ENCODE results near the gene NOP9.

The NOP9 gene

DNA sequence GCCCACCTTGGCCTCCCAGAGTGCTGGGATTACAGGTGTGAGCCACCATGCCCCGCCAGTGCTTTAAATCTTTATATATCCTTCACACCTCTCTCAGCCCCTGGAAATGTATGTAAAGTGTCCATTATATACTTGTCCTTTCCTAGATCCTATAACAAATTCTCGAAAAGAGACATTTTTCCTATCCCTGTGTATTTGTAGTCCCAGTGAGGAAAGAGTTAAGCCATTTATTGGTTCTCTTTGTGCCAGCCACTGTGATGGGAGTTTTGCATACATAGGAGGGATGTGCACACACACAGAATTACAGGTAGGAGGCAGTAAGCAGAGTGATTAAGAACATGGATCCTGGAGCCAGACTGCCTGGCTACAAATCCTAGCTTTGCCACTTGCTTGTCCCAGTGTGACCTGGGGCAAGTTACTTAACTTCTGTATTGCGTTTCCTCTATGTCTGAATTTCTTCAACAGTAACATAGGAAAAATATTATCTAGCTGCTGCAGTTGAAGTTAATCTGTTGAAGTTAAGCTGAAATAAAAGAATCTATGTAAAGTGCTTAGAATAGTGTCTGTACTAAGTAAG is 26.1 kb upstream of the NOP9 start:
- H3K9ac ChIP-seq (ENCODE audit: low read length): no peak overlapping the region
- H3K36me3 ChIP-seq (ENCODE audit: control insufficient read depth, insufficient read depth, low read length): peaks cover 7% of the 10 kb centered on the region; the same call in 1 of the 2 replicates
- H3K9me3 ChIP-seq (ENCODE audit: control insufficient read depth, insufficient read depth, low read depth, low read length): no peaks in the 10 kb centered on the region
- no peak overlapping the region for H3K27ac ChIP-seq (ENCODE audit: low read depth, low read length)
- no peaks in the 10 kb centered on the region for H3K27me3 ChIP-seq (ENCODE audit: control insufficient read depth, insufficient read depth, low read length)
- no peak overlapping the region for H3K4me3 ChIP-seq (ENCODE audit: low read depth, low read length)
- peaks cover 11% of the 10 kb centered on the region; the same call in 1 of the 2 replicates for H3K4me1 ChIP-seq (ENCODE audit: control insufficient read depth, insufficient read depth, low read length)

DNA sequence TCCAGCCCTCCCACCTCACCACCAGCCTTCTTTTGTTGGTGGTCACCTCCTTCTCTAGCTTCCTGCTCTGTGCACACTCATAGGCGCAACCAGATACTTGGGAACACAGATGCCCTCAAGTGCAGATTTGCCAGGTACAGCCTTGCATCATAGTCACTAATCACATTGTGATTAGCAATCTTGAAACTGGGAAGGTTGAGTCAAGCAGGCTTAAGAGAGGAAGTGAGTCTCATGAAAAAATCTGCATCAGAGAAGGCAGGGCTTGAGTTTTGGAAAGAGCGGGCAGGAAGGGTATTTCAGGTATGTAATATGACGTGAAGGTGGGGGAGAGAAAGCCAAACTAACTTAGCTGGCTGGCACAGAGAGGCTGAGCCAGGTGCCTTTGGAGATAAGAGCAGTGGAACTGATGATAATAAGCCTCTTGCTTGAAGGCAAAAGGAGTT is 25.5 kb upstream of the NOP9 start:
- H3K36me3 ChIP-seq (ENCODE audit: control insufficient read depth, insufficient read depth, low read length): peaks cover 4% of the 10 kb centered on the region; the same call in 1 of the 2 replicates
- no peak overlapping the region for H3K27ac ChIP-seq (ENCODE audit: low read depth, low read length)
- H3K27me3 ChIP-seq (ENCODE audit: control insufficient read depth, insufficient read depth, low read length): no peaks in the 10 kb centered on the region
- peaks cover 11% of the 10 kb centered on the region; the same call in 1 of the 2 replicates for H3K4me1 ChIP-seq (ENCODE audit: control insufficient read depth, insufficient read depth, low read length)
- no peaks in the 10 kb centered on the region for H3K9me3 ChIP-seq (ENCODE audit: control insufficient read depth, insufficient read depth, low read depth, low read length)
- H3K9ac ChIP-seq (ENCODE audit: low read length): no peak overlapping the region
- no peak overlapping the region for H3K4me3 ChIP-seq (ENCODE audit: low read depth, low read length)

DNA sequence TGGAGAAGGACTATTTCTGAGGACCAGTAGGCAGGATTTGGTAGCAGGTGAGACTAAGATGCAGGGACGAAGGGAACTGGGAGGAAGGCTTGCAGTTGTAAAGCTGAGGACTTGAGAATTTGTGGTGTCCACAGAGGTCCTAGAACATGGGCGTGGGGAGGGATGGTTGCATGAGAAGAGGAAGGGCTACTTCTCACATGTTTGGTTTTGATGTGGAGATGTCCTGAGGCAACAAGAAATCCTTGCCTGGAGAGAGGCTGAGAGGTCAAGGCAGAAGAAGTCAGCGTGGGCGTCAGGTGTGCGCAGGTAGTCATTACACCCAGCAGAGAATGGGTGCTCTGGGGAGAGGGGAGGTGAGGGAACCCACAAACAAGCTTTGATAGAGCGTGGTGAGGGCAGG is 22.6 kb upstream of the NOP9 start:
- no peaks in the 10 kb centered on the region for H3K27me3 ChIP-seq (ENCODE audit: control insufficient read depth, insufficient read depth, low read length)
- H3K27ac ChIP-seq (ENCODE audit: low read depth, low read length): no peak overlapping the region
- no peaks in the 10 kb centered on the region for H3K36me3 ChIP-seq (ENCODE audit: control insufficient read depth, insufficient read depth, low read length)
- no peaks in the 10 kb centered on the region for H3K9me3 ChIP-seq (ENCODE audit: control insufficient read depth, insufficient read depth, low read depth, low read length)
- no peak overlapping the region for H3K4me3 ChIP-seq (ENCODE audit: low read depth, low read length)
- H3K4me1 ChIP-seq (ENCODE audit: control insufficient read depth, insufficient read depth, low read length): peaks cover 8% of the 10 kb centered on the region; the same call in 1 of the 2 replicates
- H3K9ac ChIP-seq (ENCODE audit: low read length): no peak overlapping the region

DNA sequence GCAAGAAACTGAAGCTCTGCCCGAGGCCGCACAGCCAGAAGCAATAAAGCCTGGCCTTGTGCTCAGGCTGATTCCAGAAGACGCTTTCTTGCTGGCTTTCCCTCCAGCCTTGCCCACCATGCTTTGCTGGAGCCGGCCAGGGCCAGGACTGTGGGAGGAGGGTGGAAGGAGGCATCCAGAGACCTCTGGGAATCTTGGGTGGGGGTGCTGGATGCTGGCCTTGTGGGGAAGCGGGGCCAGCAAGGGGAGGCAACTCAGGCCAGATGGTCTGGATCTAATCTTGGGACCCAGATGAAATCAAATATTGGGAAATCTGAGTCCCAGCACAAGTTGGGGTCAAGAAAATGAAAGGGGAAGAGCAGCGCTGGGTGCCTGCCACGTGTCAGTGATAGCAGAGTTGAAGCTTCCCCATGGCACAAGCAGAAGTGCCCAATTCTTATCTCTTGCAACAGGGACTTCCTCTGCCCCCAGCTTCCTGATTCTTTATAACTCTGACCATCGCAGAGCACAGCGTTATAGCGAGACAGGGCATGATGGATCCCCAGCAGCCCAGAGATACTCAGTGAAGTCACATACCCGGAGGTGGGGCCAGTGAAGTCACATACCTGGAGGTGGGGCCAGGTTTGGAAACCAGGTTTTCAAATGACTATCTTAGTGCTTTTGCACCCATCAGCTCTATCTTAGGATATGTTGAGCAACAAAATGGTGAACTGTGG is 21.9 kb upstream of the NOP9 start:
- Histone ChIP-seq H3K27ac (ENCODE audit: low read depth, low read length) (no peak overlapping the region), H3K4me3 (ENCODE audit: low read depth, low read length) (no peak overlapping the region), H3K9ac (ENCODE audit: low read length) (no peak overlapping the region), H3K36me3 (ENCODE audit: control insufficient read depth, insufficient read depth, low read length) (no peaks in the 10 kb centered on the region), H3K9me3 (ENCODE audit: control insufficient read depth, insufficient read depth, low read depth, low read length) (no peaks in the 10 kb centered on the region), H3K4me1 (ENCODE audit: control insufficient read depth, insufficient read depth, low read length) (peaks cover 8% of the 10 kb centered on the region; the same call in 1 of the 2 replicates), H3K27me3 (ENCODE audit: control insufficient read depth, insufficient read depth, low read length) (no peaks in the 10 kb centered on the region)

DNA sequence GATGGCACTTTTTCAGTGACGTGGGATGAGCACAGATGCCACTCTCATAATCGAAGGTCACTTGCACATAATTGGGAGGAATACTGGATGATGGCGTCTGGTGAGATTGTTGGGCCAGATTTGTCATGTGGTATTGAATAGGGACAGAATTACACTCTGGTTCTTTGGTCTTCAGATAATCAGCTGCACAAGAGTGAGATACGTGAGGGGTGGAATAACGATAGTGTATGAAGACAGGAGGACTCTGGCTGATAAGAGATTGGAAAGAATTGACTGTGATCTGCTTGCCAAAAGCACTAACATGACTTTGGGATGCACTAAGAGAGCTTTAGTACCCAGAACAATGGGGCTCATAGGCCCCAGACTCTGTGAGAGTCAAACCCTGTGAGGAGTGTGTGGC is 21.2 kb upstream of the NOP9 start:
- no peaks in the 10 kb centered on the region for H3K27me3 ChIP-seq (ENCODE audit: control insufficient read depth, insufficient read depth, low read length)
- no peaks in the 10 kb centered on the region for H3K36me3 ChIP-seq (ENCODE audit: control insufficient read depth, insufficient read depth, low read length)
- H3K9me3 ChIP-seq (ENCODE audit: control insufficient read depth, insufficient read depth, low read depth, low read length): no peaks in the 10 kb centered on the region
- H3K4me1 ChIP-seq (ENCODE audit: control insufficient read depth, insufficient read depth, low read length): peaks cover 8% of the 10 kb centered on the region; the same call in 1 of the 2 replicates
- H3K9ac ChIP-seq (ENCODE audit: low read length): no peak overlapping the region
- no peak overlapping the region for H3K27ac ChIP-seq (ENCODE audit: low read depth, low read length)
- H3K4me3 ChIP-seq (ENCODE audit: low read depth, low read length): no peak overlapping the region

DNA sequence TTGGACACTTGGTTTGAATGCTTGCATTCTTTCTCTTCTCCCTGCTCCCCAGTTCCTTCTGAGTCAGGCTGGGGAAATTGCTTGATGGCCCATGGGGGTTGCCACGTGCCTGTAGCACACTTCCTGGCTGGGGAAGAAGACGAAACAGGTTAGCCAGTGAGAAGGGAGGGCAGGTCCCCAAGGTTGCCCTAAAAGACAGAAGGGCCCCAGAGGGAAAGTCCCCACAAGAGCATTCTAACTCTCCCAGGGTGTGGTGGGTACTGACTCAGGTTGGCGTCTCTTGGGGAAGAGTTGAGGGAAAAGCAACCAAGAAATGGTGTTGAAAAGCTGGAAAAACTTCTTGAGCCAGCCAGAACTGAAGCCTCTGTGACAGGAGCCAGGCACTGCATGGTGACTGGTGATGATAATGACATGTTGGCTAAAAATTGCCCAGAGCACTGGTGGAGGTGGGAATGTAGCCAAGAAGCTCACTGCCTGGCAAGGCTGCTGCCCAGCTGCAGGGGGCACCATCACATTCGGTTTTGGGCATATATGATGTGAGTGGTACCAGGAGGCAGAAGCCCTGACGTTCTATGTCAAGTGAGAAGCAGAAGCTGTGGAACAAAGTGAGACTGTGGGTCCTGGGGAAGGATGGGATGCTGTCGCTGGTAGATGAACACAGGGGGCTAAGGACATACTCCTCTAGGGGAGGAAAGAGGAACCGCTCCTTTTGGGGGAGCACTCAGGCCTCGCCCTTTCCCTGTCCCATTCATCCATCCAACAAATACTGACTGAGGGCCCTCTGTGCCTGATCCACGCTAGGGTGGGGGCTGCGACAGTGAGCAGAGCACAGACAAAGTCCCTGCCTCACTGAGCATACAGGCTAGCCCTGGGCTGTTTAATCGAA is 20.1 kb upstream of the NOP9 start:
- H3K9me3 ChIP-seq (ENCODE audit: control insufficient read depth, insufficient read depth, low read depth, low read length): no peaks in the 10 kb centered on the region
- no peak overlapping the region for H3K9ac ChIP-seq (ENCODE audit: low read length)
- H3K4me3 ChIP-seq (ENCODE audit: low read depth, low read length): no peak overlapping the region
- H3K27me3 ChIP-seq (ENCODE audit: control insufficient read depth, insufficient read depth, low read length): no peaks in the 10 kb centered on the region
- no peaks in the 10 kb centered on the region for H3K4me1 ChIP-seq (ENCODE audit: control insufficient read depth, insufficient read depth, low read length)
- H3K27ac ChIP-seq (ENCODE audit: low read depth, low read length): no peak overlapping the region
- H3K36me3 ChIP-seq (ENCODE audit: control insufficient read depth, insufficient read depth, low read length): no peaks in the 10 kb centered on the region

DNA sequence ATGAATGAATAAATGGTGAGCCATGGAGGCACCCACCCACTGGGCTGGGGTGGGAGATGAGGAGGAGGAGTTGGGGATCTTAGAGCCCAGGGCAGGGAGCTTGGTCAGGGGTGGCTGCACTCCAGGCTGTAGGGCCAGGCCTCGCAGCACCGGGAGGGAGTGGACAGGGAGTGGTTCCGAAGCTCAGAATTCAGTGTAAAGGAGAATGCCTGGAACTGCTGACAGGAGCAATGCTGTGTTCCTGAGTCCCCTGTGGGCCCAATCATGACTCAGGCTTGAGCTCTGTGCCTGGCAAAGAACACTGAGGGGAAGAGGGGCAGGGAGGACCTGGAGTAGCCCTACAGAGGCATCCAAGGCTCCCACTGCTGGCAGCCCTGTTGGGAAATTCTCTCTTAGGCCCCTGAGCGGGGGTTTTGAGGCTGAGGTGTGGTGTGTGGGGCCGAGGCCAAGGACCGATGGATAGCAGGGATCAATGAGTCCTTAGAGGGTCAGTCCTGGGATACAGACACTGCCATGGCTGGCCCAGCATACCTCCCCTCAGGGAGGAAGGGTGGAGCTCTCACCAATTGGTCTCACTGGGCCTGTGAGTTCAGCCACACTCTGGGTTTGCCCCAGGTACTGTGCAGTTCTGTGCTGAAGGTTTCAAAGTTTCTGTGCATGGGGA is 18.7 kb upstream of the NOP9 start:
- no peak overlapping the region for H3K4me3 ChIP-seq (ENCODE audit: low read depth, low read length)
- no peak overlapping the region for H3K27ac ChIP-seq (ENCODE audit: low read depth, low read length)
- no peaks in the 10 kb centered on the region for H3K36me3 ChIP-seq (ENCODE audit: control insufficient read depth, insufficient read depth, low read length)
- no peak overlapping the region for H3K9ac ChIP-seq (ENCODE audit: low read length)
- no peaks in the 10 kb centered on the region for H3K4me1 ChIP-seq (ENCODE audit: control insufficient read depth, insufficient read depth, low read length)
- no peaks in the 10 kb centered on the region for H3K9me3 ChIP-seq (ENCODE audit: control insufficient read depth, insufficient read depth, low read depth, low read length)
- H3K27me3 ChIP-seq (ENCODE audit: control insufficient read depth, insufficient read depth, low read length): no peaks in the 10 kb centered on the region

DNA sequence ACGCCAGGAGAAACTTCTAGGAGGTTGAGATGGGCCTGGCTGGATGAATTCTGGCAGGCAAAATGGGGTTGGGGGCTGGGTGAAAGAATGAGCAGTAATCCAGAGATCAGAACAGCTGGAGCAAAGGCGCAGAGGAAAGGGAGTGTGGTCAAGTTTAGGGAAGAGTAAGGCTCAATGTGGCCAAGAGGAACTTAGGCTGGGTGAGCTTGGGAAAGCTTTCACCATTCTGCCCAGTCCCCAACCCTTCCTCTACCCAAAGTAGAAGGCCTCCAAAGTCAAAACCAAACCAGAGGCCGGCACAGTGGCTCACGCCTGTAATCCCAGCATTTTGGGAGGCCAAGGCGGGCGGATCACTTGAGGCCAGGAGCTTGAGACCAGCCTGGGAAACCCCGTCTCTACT is 18.0 kb upstream of the NOP9 start:
- no peak overlapping the region for H3K4me3 ChIP-seq (ENCODE audit: low read depth, low read length)
- no peaks in the 10 kb centered on the region for H3K27me3 ChIP-seq (ENCODE audit: control insufficient read depth, insufficient read depth, low read length)
- no peaks in the 10 kb centered on the region for H3K36me3 ChIP-seq (ENCODE audit: control insufficient read depth, insufficient read depth, low read length)
- H3K27ac ChIP-seq (ENCODE audit: low read depth, low read length): no peak overlapping the region
- no peak overlapping the region for H3K9ac ChIP-seq (ENCODE audit: low read length)
- H3K4me1 ChIP-seq (ENCODE audit: control insufficient read depth, insufficient read depth, low read length): no peaks in the 10 kb centered on the region
- no peaks in the 10 kb centered on the region for H3K9me3 ChIP-seq (ENCODE audit: control insufficient read depth, insufficient read depth, low read depth, low read length)

DNA sequence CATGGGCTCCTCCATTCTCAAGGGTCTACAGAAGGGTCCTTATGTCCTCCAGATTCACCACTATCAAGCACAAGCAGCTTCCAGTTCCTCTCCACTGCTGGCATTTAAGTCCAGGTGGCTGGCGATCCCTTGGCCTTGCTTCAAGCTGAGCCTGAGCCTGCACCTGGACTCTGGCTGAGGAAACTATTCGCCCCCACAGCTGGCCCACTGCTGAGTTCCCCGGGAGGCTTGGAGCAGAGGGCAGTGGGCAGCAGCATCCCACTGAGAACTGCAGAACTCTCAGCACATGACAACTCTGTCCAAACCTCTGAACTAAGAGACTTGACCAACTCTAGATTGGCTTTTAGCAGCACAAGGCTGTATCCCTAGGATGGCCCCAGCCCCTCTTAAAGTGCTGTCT is 16.9 kb upstream of the NOP9 start:
- no peaks in the 10 kb centered on the region for H3K36me3 ChIP-seq (ENCODE audit: control insufficient read depth, insufficient read depth, low read length)
- no peaks in the 10 kb centered on the region for H3K9me3 ChIP-seq (ENCODE audit: control insufficient read depth, insufficient read depth, low read depth, low read length)
- no peak overlapping the region for H3K9ac ChIP-seq (ENCODE audit: low read length)
- no peaks in the 10 kb centered on the region for H3K27me3 ChIP-seq (ENCODE audit: control insufficient read depth, insufficient read depth, low read length)
- no peak overlapping the region for H3K27ac ChIP-seq (ENCODE audit: low read depth, low read length)
- H3K4me1 ChIP-seq (ENCODE audit: control insufficient read depth, insufficient read depth, low read length): no peaks in the 10 kb centered on the region
- H3K4me3 ChIP-seq (ENCODE audit: low read depth, low read length): no peak overlapping the region

DNA sequence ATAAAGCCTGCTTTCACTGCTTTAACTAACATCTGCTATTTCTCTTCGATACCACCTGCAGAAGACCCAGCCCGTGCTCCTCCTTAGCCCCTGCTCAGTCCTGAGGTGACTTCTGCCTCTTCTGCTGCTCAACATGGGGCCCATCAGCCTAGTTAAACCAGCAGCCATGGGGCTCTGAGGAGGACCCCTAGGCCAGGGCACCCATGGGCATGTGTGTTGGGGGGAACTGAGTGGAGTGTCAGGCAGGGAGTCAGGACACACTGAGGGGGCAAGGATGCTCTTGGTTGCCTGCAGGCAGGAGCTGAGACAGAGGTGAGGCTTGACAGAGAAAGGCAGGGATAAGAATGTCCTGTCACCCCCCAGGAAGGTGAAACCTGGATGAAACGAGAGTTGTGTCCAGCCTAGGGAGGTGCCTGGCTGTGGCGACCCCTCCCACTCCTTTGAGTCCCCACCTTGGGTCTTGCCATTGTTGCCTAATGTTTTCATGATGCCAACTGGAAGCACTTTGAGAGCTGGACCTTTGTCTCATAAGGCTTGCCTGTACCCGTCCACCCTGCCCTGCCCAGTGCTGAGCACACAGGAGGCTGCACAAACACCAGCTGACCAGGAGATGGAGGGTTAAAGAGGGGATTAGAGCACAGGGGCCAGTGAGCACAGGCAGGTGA is 15.7 kb upstream of the NOP9 start:
- Histone ChIP-seq H3K4me1 (ENCODE audit: control insufficient read depth, insufficient read depth, low read length) (no peaks in the 10 kb centered on the region), H3K4me3 (ENCODE audit: low read depth, low read length) (no peak overlapping the region), H3K27me3 (ENCODE audit: control insufficient read depth, insufficient read depth, low read length) (no peaks in the 10 kb centered on the region), H3K9ac (ENCODE audit: low read length) (no peak overlapping the region), H3K36me3 (ENCODE audit: control insufficient read depth, insufficient read depth, low read length) (no peaks in the 10 kb centered on the region), H3K9me3 (ENCODE audit: control insufficient read depth, insufficient read depth, low read depth, low read length) (no peaks in the 10 kb centered on the region), H3K27ac (ENCODE audit: low read depth, low read length) (no peak overlapping the region)
